GM23248 (cell line): ENCODE results near the gene KRT79. TPM values are rescaled to one million over a fixed set of nuclear protein-coding genes. Genes with fewer than 3 reads are reported as not detected.

Experiments
- DNase-seq: peaks from one replicate; pipeline ENCODE4 v3.0.0-alpha.2; 2015
- H2AFZ ChIP-seq: fragments of 200-600 bp; sonication (generic); 2 replicates; pipeline ENCODE4 v1.6.1; 2016; ENCODE audit warnings: antibody characterized with exemption
- H3F3A ChIP-seq: fragments of 200-600 bp; sonication (generic); 2 replicates; pipeline ENCODE4 v1.6.1; 2016; ENCODE audit warnings: mild to moderate bottlenecking, antibody characterized with exemption, mixed run types; ENCODE audit not compliant: insufficient read depth
- H3K27ac ChIP-seq: fragments of 200-600 bp; sonication (generic); 2 replicates; pipeline ENCODE4 v1.5.1; 2016; ENCODE audit warnings: mild to moderate bottlenecking
- H3K27me3 ChIP-seq: fragments of 200-600 bp; sonication (generic); replicated peaks from 2 replicates; pipeline ENCODE4 v1.6.1; 2016; ENCODE audit warnings: mild to moderate bottlenecking; ENCODE audit not compliant: insufficient read depth
- H3K36me3 ChIP-seq: fragments of 200-600 bp; sonication (generic); 2 replicates; pipeline ENCODE4 v1.6.1; 2016; ENCODE audit warnings: low read depth, mild to moderate bottlenecking
- H3K4me1 ChIP-seq: fragments of 200-600 bp; sonication (generic); 2 replicates; pipeline ENCODE4 v1.6.1; 2016; ENCODE audit warnings: mild to moderate bottlenecking; ENCODE audit not compliant: insufficient read depth
- H3K4me2 ChIP-seq: fragments of 200-600 bp; sonication (generic); one replicate; pipeline ENCODE4 v1.6.1; 2016; ENCODE audit warnings: mild to moderate bottlenecking; ENCODE audit not compliant: unreplicated experiment
- H3K4me3 ChIP-seq: fragments of 200-600 bp; sonication (generic); 2 replicates; pipeline ENCODE4 v1.5.1; 2016; ENCODE audit warnings: mild to moderate bottlenecking
- H3K79me2 ChIP-seq: fragments of 200-600 bp; sonication (generic); 2 replicates; pipeline ENCODE4 v1.6.1; 2016; ENCODE audit warnings: mild to moderate bottlenecking; ENCODE audit not compliant: insufficient read depth
- H3K9ac ChIP-seq: fragments of 200-600 bp; sonication (generic); 2 replicates; pipeline ENCODE4 v1.6.1; 2016; ENCODE audit warnings: mild to moderate bottlenecking
- H3K9me2 ChIP-seq: fragments of 200-600 bp; sonication (generic); 2 replicates; pipeline ENCODE4 v1.6.1; 2016; ENCODE audit warnings: mixed run types, mild to moderate bottlenecking, moderate library complexity; ENCODE audit not compliant: insufficient read depth
- H3K9me3 ChIP-seq: fragments of 200-600 bp; sonication (generic); one replicate; pipeline ENCODE4 v1.6.1; 2017; ENCODE audit warnings: low read depth
- H4K20me1 ChIP-seq: fragments of 200-600 bp; sonication (generic); 2 replicates; pipeline ENCODE4 v1.6.0; 2016; ENCODE audit not compliant: insufficient read depth
- EZH2 ChIP-seq: fragments of 200-600 bp; sonication (generic); IDR thresholded peaks from 2 replicates; pipeline ENCODE4 v1.6.1; 2018; ENCODE audit warnings: antibody characterized with exemption, mild to moderate bottlenecking; ENCODE audit not compliant: insufficient read depth, poor library complexity, severe bottlenecking
- EZH2phosphoT487 ChIP-seq: fragments of 200-600 bp; sonication (generic); IDR thresholded peaks from 2 replicates; pipeline ENCODE4 v1.6.1; 2018; ENCODE audit warnings: antibody characterized with exemption, moderate library complexity, mild to moderate bottlenecking, low read depth; ENCODE audit not compliant: insufficient read depth
- WGBS, 2 experiments: methylation state at CpG; one replicate each; pipeline ENCODE4 v1.1.6; 2015 to 2017; ENCODE audit warnings: low lambda C conversion rate in 2 of 2, low coverage in 1 of 2; ENCODE audit errors: missing lambda C conversion rate in 2 of 2; 5-methylcytosine and 5-hydroxymethylcytosine counted together
- in situ Hi-C: fragments of 300-500 bp; cut with MboI; formaldehyde crosslinking; loops from 2 replicates; pipeline ENCODE4 v1.15.0; 2020
- polyA plus RNA-seq: library from polyadenylated mRNA; unstranded; fragments of >200 nt; fragmentation: Nextera tagmentation; extraction: Ambion mirVana; gene quantifications from 2 replicates; pipeline ENCODE4 v1.2.1, GENCODE V29; 2016
- small RNA-seq: library from RNA; depleted of rRNA; stranded (forward); fragments of <200 nt; gene quantifications from one replicate; pipeline ENCODE3, GENCODE V24; 2014; ENCODE audit warnings: low read depth, low replicate concordance
- total RNA-seq: library from RNA; depleted of rRNA; stranded (reverse); fragments of >200 nt; shearing (Covaris generic); gene quantifications from 2 replicates; pipeline ENCODE4 v1.2.3, GENCODE V29; 2014; rRNA removed

Gene KRT79
- total and polyA plus RNA-seq, 2 experiments from 2014 or later, result 0.15 TPM; not detected in 1

DNA sequence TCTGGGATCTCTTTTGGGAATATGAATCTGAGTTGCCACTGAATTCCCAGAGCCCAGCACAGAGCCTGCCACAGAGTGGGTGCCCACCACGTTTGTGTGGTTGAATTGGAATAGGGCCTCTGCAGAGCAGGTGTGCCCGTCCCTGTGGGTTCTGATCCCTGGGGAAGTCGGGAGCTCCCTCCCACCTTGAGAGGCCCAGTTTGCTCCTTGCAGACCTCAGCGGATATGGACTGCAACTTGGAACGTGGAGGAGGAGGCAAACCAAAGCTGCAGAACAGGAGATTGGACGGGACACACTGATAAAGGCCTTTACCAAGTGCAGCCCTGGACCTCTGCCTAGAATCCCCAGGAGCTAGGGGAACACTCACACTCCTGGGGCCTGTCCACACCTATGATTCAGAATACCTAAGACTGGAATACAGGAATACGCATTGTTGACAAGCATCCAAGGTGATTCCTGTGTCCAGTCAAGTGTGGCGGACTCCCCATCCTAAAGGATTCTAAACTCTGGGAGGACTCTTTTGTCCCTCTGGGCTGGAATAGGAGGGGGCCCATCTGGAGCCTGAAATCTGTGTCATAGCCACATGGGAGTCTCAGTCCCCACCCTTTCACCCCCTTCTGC is 59.4 kb downstream of the KRT79 start:
- Histone ChIP-seq H3K79me2 (no peaks in the 10 kb centered on the region), H3K9ac (no peak overlapping the region), H3K27me3 (peaks cover 75% of the 10 kb centered on the region), H3K9me3 (no peaks in the 10 kb centered on the region), H3K27ac (no peak overlapping the region), H4K20me1 (no peaks in the 10 kb centered on the region), H3K9me2 (no peaks in the 10 kb centered on the region), H3F3A (no peaks in the 10 kb centered on the region), H3K36me3 (no peaks in the 10 kb centered on the region), H2AFZ (no peak overlapping the region), H3K4me1 (no peaks in the 10 kb centered on the region), H3K4me3 (no peak overlapping the region), H3K4me2 (no peak overlapping the region)
- DNase-seq, result no peak
- 55 to 57% methylated on average over 8 of the region's 8 CpGs for WGBS, 2 experiments
- TF ChIP-seq EZH2phosphoT487, result no peak
- TF ChIP-seq EZH2, result no peak
- in situ Hi-C loops, result no loop called here

DNA sequence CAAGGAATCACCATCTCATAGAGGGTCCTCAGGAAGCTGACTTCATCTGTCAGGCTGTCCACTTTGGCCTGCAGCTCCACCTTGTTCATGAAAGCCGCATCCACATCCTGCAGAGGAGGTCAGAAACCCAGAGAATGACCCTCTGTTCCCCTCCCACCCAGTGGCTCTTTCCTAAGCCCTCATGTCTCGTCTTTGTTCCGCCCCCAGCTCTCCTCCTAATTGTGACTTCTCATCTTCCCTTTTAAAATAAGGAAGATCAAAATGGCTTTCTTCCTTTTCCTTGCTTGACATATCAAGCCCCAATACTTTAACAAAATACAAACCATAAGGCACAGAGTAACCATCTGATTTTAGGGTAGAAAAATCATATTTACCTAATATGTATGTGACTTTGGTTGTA is 61.3 kb downstream of the KRT79 start:
- Histone ChIP-seq H3F3A (no peaks in the 10 kb centered on the region), H3K4me2 (no peak overlapping the region), H3K4me3 (no peak overlapping the region), H3K9me3 (no peaks in the 10 kb centered on the region), H3K27me3 (peaks cover 60% of the 10 kb centered on the region), H3K79me2 (no peaks in the 10 kb centered on the region), H3K9ac (no peak overlapping the region), H3K4me1 (no peaks in the 10 kb centered on the region), H4K20me1 (no peaks in the 10 kb centered on the region), H3K36me3 (no peaks in the 10 kb centered on the region), H2AFZ (no peak overlapping the region), H3K27ac (no peak overlapping the region), H3K9me2 (no peaks in the 10 kb centered on the region)
- WGBS, 2 experiments, result 46 to 55% methylated on average over 3 of the region's 3 CpGs
- in situ Hi-C loops, result no loop called here
- DNase-seq, result no peak
- TF ChIP-seq EZH2 (no peak), EZH2phosphoT487 (no peak)

DNA sequence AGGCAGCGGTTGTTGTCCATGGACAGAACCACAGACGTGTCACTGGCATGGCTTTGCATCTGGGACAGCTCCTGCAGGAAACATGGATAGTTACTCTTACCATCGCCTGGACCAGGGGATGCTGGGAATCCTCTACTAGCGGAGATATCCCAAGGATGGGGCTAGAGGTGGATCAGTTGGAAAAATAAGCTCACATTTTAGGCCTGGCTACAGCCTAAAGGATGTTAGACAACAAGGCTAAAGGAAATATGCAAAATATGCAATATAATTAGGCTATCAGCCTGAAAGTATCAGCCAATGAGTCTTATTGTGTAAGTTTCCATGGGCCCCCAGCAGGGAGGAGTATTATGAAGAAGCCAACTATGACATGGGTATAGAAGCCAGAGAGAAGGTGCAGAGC is 61.9 kb downstream of the KRT79 start:
- Histone ChIP-seq H3K79me2 (no peaks in the 10 kb centered on the region), H3K4me1 (no peaks in the 10 kb centered on the region), H3K27me3 (peaks cover 59% of the 10 kb centered on the region), H3F3A (no peaks in the 10 kb centered on the region), H3K9me2 (no peaks in the 10 kb centered on the region), H2AFZ (no peak overlapping the region), H3K27ac (no peak overlapping the region), H3K9me3 (no peaks in the 10 kb centered on the region), H3K4me2 (no peak overlapping the region), H3K4me3 (no peak overlapping the region), H3K9ac (no peak overlapping the region), H3K36me3 (no peaks in the 10 kb centered on the region), H4K20me1 (no peaks in the 10 kb centered on the region)
- in situ Hi-C loops, result no loop called here
- TF ChIP-seq EZH2, result no peak
- no peak for TF ChIP-seq EZH2phosphoT487
- DNase-seq, result no peak
- WGBS, 2 experiments, result 53 to 54% methylated on average over 4 of the region's 4 CpGs

DNA sequence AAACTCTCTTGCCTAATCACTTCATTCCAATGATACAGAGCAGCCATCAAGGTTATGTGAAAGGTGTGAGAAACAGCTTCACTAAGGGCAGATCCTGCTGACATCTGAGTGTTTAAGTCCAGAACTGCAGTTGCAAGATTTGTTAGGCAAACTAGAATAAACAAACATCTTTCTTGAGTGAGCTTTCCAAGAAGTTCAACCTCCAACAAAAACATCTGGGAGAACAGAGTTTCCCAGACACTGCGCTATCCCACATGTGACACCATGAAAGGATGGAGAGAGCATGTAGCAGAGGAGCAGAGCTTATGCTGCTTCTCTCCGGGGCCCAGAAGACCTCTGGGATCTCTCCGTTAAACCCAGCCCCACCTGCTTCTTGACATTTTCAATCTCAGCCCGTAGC is 62.6 kb downstream of the KRT79 start:
- H3K4me2 ChIP-seq, result no peak overlapping the region
- in situ Hi-C loops, result no loop called here
- no peak overlapping the region for H2AFZ ChIP-seq
- no peak for DNase-seq
- H3K36me3 ChIP-seq, result no peaks in the 10 kb centered on the region
- TF ChIP-seq EZH2phosphoT487 (no peak), EZH2 (no peak)
- no peaks in the 10 kb centered on the region for H3F3A ChIP-seq
- no peaks in the 10 kb centered on the region for H3K79me2 ChIP-seq
- H3K27me3 ChIP-seq, result peaks cover 61% of the 10 kb centered on the region
- H3K4me1 ChIP-seq, result no peaks in the 10 kb centered on the region
- no peaks in the 10 kb centered on the region for H3K9me2 ChIP-seq
- H4K20me1 ChIP-seq, result no peaks in the 10 kb centered on the region
- H3K4me3 ChIP-seq, result no peak overlapping the region
- no peak overlapping the region for H3K27ac ChIP-seq
- H3K9ac ChIP-seq, result no peak overlapping the region
- 16 to 21% methylated on average over 4 of the region's 4 CpGs for WGBS, 2 experiments
- H3K9me3 ChIP-seq, result no peaks in the 10 kb centered on the region

Small RNAs within 50 kb of the gene (small RNA-seq; reads per million reads assigned to genes)
- not detected for gene AC107016.2

Other genes with a start within 250 kb of the KRT79 start
- not detected in 2 replicates for gene KRT72, start 232.8 kb downstream of the KRT79 start, total RNA-seq
- gene KRT72, start 232.8 kb downstream of the KRT79 start, polyA plus RNA-seq, result not detected in 2 replicates
- gene KRT73, start 215.8 kb downstream of the KRT79 start, total RNA-seq, result not detected in 2 replicates
- gene KRT73, start 215.8 kb downstream of the KRT79 start, polyA plus RNA-seq, result not detected in 2 replicates
- not detected in 2 replicates for gene KRT2, start 182.1 kb downstream of the KRT79 start, total RNA-seq
- gene KRT2, start 182.1 kb downstream of the KRT79 start, polyA plus RNA-seq, result not detected in 2 replicates
- not detected in 2 replicates for gene KRT1, start 153.9 kb downstream of the KRT79 start, total RNA-seq
- gene KRT1, start 153.9 kb downstream of the KRT79 start, polyA plus RNA-seq, result not detected in 2 replicates
- gene KRT77, start 130.8 kb downstream of the KRT79 start, total RNA-seq, result not detected in 2 replicates
- not detected in 2 replicates for gene KRT77, start 130.8 kb downstream of the KRT79 start, polyA plus RNA-seq
- gene KRT76, start 57.0 kb downstream of the KRT79 start, total RNA-seq, result not detected in 2 replicates
- gene KRT76, start 57.0 kb downstream of the KRT79 start, polyA plus RNA-seq, result not detected in 2 replicates
- not detected in 2 replicates for gene KRT3, start 38.2 kb downstream of the KRT79 start, total RNA-seq
- gene KRT3, start 38.2 kb downstream of the KRT79 start, polyA plus RNA-seq, result not detected in 2 replicates
- 0.22 TPM in 1 of 2 replicates, not detected in the other for gene KRT4, start 20.2 kb downstream of the KRT79 start, total RNA-seq
- gene KRT4, start 20.2 kb downstream of the KRT79 start, polyA plus RNA-seq, result 0.13 TPM in 1 of 2 replicates, not detected in the other
- gene KRT78, start 14.7 kb upstream of the KRT79 start, total RNA-seq, result not detected in 2 replicates
- not detected in 2 replicates for gene KRT78, start 14.7 kb upstream of the KRT79 start, polyA plus RNA-seq
- 5.5 and 12.9 TPM in 2 replicates for gene KRT8, start 70.8 kb upstream of the KRT79 start, total RNA-seq
- 17.5 and 19.8 TPM in 2 replicates for gene KRT8, start 70.8 kb upstream of the KRT79 start, polyA plus RNA-seq
- 69.9 and 83.8 TPM in 2 replicates for gene KRT18, start 114.8 kb upstream of the KRT79 start, total RNA-seq
- 141 TPM in 2 replicates for gene KRT18, start 114.8 kb upstream of the KRT79 start, polyA plus RNA-seq
- 436 and 501 TPM in 2 replicates for gene EIF4B, start 172.1 kb upstream of the KRT79 start, total RNA-seq
- gene EIF4B, start 172.1 kb upstream of the KRT79 start, polyA plus RNA-seq, result 73.4 and 74.8 TPM in 2 replicates
- gene TNS2, start 215.8 kb upstream of the KRT79 start, total RNA-seq, result 41.6 and 48.6 TPM in 2 replicates
- gene TNS2, start 215.8 kb upstream of the KRT79 start, polyA plus RNA-seq, result 24.1 and 26.1 TPM in 2 replicates
- gene SPRYD3, start 245.1 kb upstream of the KRT79 start, total RNA-seq, result 42.5 and 48.7 TPM in 2 replicates
- 54.7 and 55.5 TPM in 2 replicates for gene SPRYD3, start 245.1 kb upstream of the KRT79 start, polyA plus RNA-seq